ENCODE results near the gene FIG4.
A peak's percentile ranks its signal among the peaks of the same experiment; 100 is the strongest.
"Not testable (repeated sequence)": the region's sequence is repeated elsewhere in the genome, so short reads cannot be mapped to it uniquely, and the experiment has no call there.

Gene FIG4

DNA sequence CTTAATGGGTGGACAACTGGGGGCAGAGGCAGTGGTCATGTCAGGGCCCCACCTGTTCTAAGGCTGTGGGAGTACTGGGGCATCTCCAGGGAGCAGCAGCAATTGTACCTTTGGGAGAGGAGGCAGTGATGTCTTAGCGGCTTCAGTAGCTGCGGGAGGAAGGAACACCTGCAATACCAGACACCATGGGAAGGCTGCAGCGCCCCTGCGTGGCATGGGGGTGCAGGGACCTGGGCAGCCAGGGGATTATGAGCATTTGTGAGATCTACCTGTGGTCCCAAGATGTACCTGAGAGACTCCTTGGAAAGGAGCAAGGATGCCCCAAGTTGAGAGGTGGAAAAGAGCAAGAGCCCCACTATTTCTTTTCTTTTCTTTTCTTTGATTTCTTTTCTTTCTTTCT is 174.9 kb downstream of the FIG4 start:
- DNase-seq: no peak

GRCh38 chr6:109867009-109867969 is 176.2 kb downstream of the FIG4 start:
- no peak for DNase-seq

- no peak for DNase-seq
Measured at GRCh38 chr6:109867970-109868358, 176.9 kb downstream of the FIG4 start.

DNA sequence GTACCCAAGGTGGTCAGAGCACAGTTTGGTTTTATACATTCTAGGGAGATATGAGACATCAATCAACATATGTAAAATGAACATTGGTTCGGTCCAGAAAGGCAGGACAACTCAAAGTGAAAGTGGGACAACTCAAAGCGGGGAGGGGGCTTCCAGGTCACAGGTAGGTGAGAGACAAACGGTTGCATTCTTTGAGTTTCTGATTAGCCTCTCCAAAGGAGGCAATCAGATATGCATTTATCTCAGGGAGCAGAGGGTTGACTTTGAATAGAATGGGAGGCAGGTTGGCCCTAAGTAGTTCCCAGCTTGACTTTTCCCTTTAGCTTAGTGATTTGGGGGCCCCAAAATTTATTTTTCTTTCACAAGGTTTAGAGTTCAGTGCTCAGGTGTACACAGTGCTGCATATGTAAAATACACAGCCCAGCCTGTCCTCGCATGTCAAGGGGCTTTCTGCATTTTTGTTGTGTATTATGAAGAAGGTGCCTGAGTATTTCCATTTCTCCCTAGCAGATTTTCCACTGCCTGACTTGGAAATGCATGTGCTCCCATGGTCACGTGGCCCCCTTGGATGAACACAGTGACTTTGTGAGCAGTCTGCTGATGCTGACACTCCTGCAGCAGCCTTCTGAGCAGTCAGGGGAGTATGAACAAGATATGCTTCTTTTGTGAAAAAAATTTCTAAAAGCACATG is 178.4 kb downstream of the FIG4 start:
- DNase-seq: not testable (repeated sequence)

- no peak for DNase-seq
Measured at GRCh38 chr6:109870089-109870410, 179.0 kb downstream of the FIG4 start.

DNA sequence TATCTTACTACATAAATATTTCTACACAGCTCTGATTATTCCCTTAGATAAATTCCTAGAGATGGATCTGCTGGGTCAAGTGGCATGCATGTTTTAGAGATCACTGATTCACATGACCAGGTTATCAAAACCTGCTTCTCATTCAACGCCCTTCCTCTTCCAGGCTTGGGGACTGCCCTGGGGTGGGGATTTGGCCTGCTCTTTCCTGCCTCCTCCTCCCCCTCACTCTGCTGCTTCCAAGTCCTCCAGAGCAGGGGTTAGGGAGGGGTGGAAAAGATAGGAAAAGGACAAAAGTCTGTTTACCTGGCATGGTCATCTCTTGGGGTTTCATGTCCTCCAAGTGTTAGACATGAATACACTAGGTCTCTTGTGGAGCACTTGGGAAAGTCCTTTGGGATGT is 181.5 kb downstream of the FIG4 start:
- DNase-seq: no peak

DNA sequence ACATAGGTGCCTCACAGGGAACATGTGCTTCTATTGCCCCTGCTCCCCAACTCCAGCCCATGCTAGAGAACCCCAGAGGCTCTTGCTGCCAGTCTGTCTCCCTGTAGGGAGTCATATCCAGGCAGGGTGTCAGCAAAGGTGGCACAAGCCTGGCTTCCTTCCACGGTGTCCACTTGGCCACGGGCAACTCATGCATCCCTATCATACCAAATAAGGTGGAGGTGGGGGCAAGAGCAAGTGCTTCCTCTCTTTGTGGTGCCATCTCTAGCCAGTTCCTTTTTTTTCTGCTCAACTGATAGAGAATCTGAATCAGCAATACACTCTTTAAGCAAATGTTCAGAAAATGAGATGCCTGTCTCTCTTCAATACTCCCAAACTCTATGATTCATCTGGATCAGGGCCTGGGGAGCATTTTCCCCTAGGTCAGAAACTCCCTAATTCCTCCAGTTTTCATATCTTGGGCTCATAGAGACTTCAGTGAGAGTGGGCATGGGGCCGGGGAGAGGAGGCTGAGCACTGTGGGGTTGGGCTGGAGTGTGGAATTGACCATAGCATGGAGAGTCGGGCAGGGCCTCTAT is 182.0 kb downstream of the FIG4 start:
- DNase-seq: peak; percentile 40

DNA sequence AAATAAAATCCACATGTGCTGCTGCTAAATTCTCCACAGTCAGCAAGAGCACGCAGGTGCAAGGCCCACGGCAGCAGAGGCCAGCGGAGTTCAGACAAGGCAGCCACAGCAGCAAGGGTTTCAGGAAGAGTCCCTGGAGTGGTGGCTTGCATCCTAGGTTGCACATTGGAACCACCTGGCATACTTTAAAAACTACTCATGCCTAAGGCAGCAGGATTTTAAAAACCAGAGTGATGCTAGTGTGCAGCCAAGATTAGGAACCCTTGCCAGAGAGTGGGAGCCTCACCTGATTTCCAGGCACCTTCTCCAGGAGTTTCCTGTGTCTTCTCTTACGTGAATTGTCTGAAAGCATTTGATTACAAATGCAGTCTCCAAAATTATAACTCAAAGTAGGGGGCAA is 183.0 kb downstream of the FIG4 start:
- no peak for DNase-seq

DNA sequence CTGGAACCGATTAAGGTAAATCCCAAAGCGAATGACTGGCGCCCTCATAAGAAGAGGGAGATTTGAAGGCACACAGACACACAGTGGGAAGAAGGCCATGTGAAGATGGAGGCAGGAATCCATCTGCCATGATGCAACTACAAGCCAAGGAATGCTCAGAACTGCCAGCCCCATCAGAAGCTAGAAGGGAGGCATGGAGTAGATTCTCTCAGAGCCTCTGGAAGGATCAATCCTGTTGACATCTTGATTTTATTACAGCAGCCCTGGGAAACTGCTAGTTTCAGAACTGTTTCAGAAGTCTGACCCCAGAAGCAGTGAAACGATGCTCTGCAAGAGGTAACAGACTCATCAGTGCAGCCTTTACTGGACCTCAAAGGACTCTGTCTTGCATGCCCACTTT is 183.5 kb downstream of the FIG4 start:
- DNase-seq: no peak
